Measurements from ENCODE around the gene PPP1R9A.

PPP1R9A gene

GRCh38 chr7:94907026-94907810 is at the start of gene PPP1R9A:
Gene PPP1R9A (plus strand): TSS chr7:94907594. CDS start chr7:94910114, 2,520 bp downstream.
- TF ChIP-seq CTCF (IDR thresholded peaks at IDR 0.05): peak; percentile 28; the same call in 1 of the 2 replicates

- no peak for TF ChIP-seq CTCF (IDR thresholded peaks at IDR 0.05)
Measured at GRCh38 chr7:94871132-94871531, 36.3 kb upstream of the PPP1R9A start.

- no peak for TF ChIP-seq CTCF (IDR thresholded peaks at IDR 0.05)
Measured at GRCh38 chr7:94873239-94873638, 34.2 kb upstream of the PPP1R9A start.

- no peak for TF ChIP-seq CTCF (IDR thresholded peaks at IDR 0.05)
Measured at GRCh38 chr7:94874036-94874785, 33.2 kb upstream of the PPP1R9A start.

- TF ChIP-seq CTCF (IDR thresholded peaks at IDR 0.05): no peak
Measured at GRCh38 chr7:94875201-94875600, 32.2 kb upstream of the PPP1R9A start.

- no peak for TF ChIP-seq CTCF (IDR thresholded peaks at IDR 0.05)
Measured at GRCh38 chr7:94877731-94878670, 29.4 kb upstream of the PPP1R9A start.

- TF ChIP-seq CTCF (IDR thresholded peaks at IDR 0.05): no peak
Measured at GRCh38 chr7:94882891-94883290, 24.5 kb upstream of the PPP1R9A start.
